ENCODE results near the gene ATP6V0D1. TPM values are rescaled to one million over a fixed set of nuclear protein-coding genes. Genes with fewer than 3 reads are reported as not detected.

The ATP6V0D1 gene
- total RNA-seq, 1 experiment from 2014 or later = 76.6 TPM

GRCh38 chr16:67433131-67433719, 47.7 kb downstream of the ATP6V0D1 start:
- no peaks in the 10 kb centered on the region for H3K27me3 ChIP-seq (ENCODE audit: low read length)
- H3K4me1 ChIP-seq (ENCODE audit: insufficient read depth, low read length) = peaks cover 3% of the 10 kb centered on the region
- DNase-seq (no peak), ATAC-seq (no peak)
- H3K4me3 ChIP-seq (ENCODE audit: low read length) = no peak overlapping the region
- no peaks in the 10 kb centered on the region for H3K9me3 ChIP-seq (ENCODE audit: low read length)
- no peak overlapping the region for H3K9ac ChIP-seq (ENCODE audit: low read length)
- H3K36me3 ChIP-seq (ENCODE audit: low read depth, low read length) = no peaks in the 10 kb centered on the region
- H3F3A ChIP-seq (ENCODE audit: low read length, unreplicated experiment) = no peaks in the 10 kb centered on the region
- H3K9me2 ChIP-seq (replicated peaks; ENCODE audit: low read length) = no peaks in the 10 kb centered on the region
- no TSS peak for BruUV-seq (replicated peaks)
- CTCF ChIA-PET = no interaction called here
- no peaks in the 10 kb centered on the region for H3K79me2 ChIP-seq (ENCODE audit: low read length)
- no peak overlapping the region for H2AFZ ChIP-seq (ENCODE audit: low read length)
- H3K4me2 ChIP-seq (ENCODE audit: low read length) = no peak overlapping the region
- TF ChIP-seq EZH2phosphoT487 (IDR thresholded peaks at IDR 0.05; ENCODE audit: borderline replicate concordance, low read length) (no peak), CTCF (conservative IDR thresholded peaks at IDR 0.05; ENCODE audit: low read depth, low read length) (no peak), EZH2 (IDR thresholded peaks at IDR 0.05; ENCODE audit: low read length, unreplicated experiment) (no peak)
- H3K27ac ChIP-seq (ENCODE audit: low read length) = no peak overlapping the region
- no peaks in the 10 kb centered on the region for H4K20me1 ChIP-seq (ENCODE audit: low read length)
- POLR2A ChIA-PET (ENCODE audit: unreplicated experiment) = no interaction called here
- intact Hi-C loops (cut with micrococcal nuclease) = no loop called here

GRCh38 chr16:67432506-67432890, 48.5 kb downstream of the ATP6V0D1 start:
- H3K9me2 ChIP-seq (replicated peaks; ENCODE audit: low read length) = no peaks in the 10 kb centered on the region
- no peak for DNase-seq
- no peaks in the 10 kb centered on the region for H3F3A ChIP-seq (ENCODE audit: low read length, unreplicated experiment)
- ATAC-seq = no peak
- H2AFZ ChIP-seq (ENCODE audit: low read length) = no peak overlapping the region
- intact Hi-C loops (cut with micrococcal nuclease) = no loop called here
- no peak overlapping the region for H3K4me2 ChIP-seq (ENCODE audit: low read length)
- no TSS peak for BruUV-seq (replicated peaks)
- no peaks in the 10 kb centered on the region for H4K20me1 ChIP-seq (ENCODE audit: low read length)
- no peaks in the 10 kb centered on the region for H3K27me3 ChIP-seq (ENCODE audit: low read length)
- ChIA-PET POLR2A (ENCODE audit: unreplicated experiment) (no interaction called here), CTCF (no interaction called here)
- no peaks in the 10 kb centered on the region for H3K36me3 ChIP-seq (ENCODE audit: low read depth, low read length)
- H3K79me2 ChIP-seq (ENCODE audit: low read length) = no peaks in the 10 kb centered on the region
- H3K4me1 ChIP-seq (ENCODE audit: insufficient read depth, low read length) = peaks cover 3% of the 10 kb centered on the region
- TF ChIP-seq EZH2 (IDR thresholded peaks at IDR 0.05; ENCODE audit: low read length, unreplicated experiment) = no peak
- TF ChIP-seq EZH2phosphoT487 (IDR thresholded peaks at IDR 0.05; ENCODE audit: borderline replicate concordance, low read length) = no peak
- no peak for TF ChIP-seq CTCF (conservative IDR thresholded peaks at IDR 0.05; ENCODE audit: low read depth, low read length)
- H3K27ac ChIP-seq (ENCODE audit: low read length) = no peak overlapping the region
- H3K9me3 ChIP-seq (ENCODE audit: low read length) = no peaks in the 10 kb centered on the region
- H3K9ac ChIP-seq (ENCODE audit: low read length) = no peak overlapping the region
- no peak overlapping the region for H3K4me3 ChIP-seq (ENCODE audit: low read length)

GRCh38 chr16:67431775-67432505, 49.0 kb downstream of the ATP6V0D1 start:
- no peaks in the 10 kb centered on the region for H3F3A ChIP-seq (ENCODE audit: low read length, unreplicated experiment)
- peak overlapping the region; percentile 67 for H3K4me3 ChIP-seq (ENCODE audit: low read length)
- 0 out of 2 replicates have a peak overlapping the region, but pooled peaks have one; percentile 62 for H2AFZ ChIP-seq (ENCODE audit: low read length)
- ChIA-PET POLR2A (ENCODE audit: unreplicated experiment) (no interaction called here), CTCF (no interaction called here)
- DNase-seq = no peak
- H3K27ac ChIP-seq (ENCODE audit: low read length) = no peak overlapping the region
- no TSS peak for BruUV-seq (replicated peaks)
- no peaks in the 10 kb centered on the region for H4K20me1 ChIP-seq (ENCODE audit: low read length)
- intact Hi-C loops (cut with micrococcal nuclease) = no loop called here
- no peaks in the 10 kb centered on the region for H3K36me3 ChIP-seq (ENCODE audit: low read depth, low read length)
- no peaks in the 10 kb centered on the region for H3K79me2 ChIP-seq (ENCODE audit: low read length)
- no peak for ATAC-seq
- TF ChIP-seq EZH2 (IDR thresholded peaks at IDR 0.05; ENCODE audit: low read length, unreplicated experiment) = no peak
- no peak for TF ChIP-seq CTCF (conservative IDR thresholded peaks at IDR 0.05; ENCODE audit: low read depth, low read length)
- TF ChIP-seq EZH2phosphoT487 (IDR thresholded peaks at IDR 0.05; ENCODE audit: borderline replicate concordance, low read length) = no peak
- no peaks in the 10 kb centered on the region for H3K9me3 ChIP-seq (ENCODE audit: low read length)
- H3K4me1 ChIP-seq (ENCODE audit: insufficient read depth, low read length) = peaks cover 3% of the 10 kb centered on the region
- peak overlapping the region; percentile 91 for H3K4me2 ChIP-seq (ENCODE audit: low read length)
- H3K27me3 ChIP-seq (ENCODE audit: low read length) = no peaks in the 10 kb centered on the region
- H3K9ac ChIP-seq (ENCODE audit: low read length) = no peak overlapping the region
- no peaks in the 10 kb centered on the region for H3K9me2 ChIP-seq (replicated peaks; ENCODE audit: low read length)

Data from PC-3 (cell line).